OCI-LY1 (cell line): ENCODE data around the gene RERE.

Experiments
- EZH2 ChIP-seq: fragments of 200-600 bp; sonication (generic), shearing (Covaris generic); IDR thresholded peaks from 2 replicates; pipeline ENCODE4 v1.8.0; 2017; ENCODE audit warnings: borderline replicate concordance, mixed run types, mild to moderate bottlenecking, antibody characterized with exemption, low read length, moderate library complexity, mixed read lengths
- TF ChIP-seq, protein P1 (sequence below): fragments of 200-600 bp; sonication (generic), shearing (Covaris generic); IDR thresholded peaks from 2 replicates; pipeline ENCODE4 v1.5.1; 2017; ENCODE audit warnings: mild to moderate bottlenecking, antibody characterized with exemption, low read length, moderate library complexity, mixed read lengths

DNA sequence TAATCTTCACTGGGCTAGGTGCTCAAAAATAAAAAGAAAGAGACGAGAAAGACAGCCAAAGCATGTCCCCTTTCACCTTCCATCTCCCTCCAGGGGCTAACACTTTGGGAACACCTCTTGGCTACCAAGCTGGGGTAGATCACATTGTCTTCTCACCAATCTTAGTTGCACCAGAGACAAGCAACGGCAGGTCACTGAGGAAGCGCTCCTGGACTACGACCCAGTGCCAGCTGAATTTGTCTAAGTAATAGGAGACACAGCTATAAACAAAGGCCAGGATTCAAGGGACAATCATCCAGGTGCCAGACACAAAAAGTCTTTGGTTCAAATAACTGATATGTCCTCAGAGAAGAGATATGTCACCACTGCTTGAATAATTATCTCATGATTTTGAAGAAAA, 399.1 kb downstream of the RERE start:
- TF ChIP-seq, protein P1, sequence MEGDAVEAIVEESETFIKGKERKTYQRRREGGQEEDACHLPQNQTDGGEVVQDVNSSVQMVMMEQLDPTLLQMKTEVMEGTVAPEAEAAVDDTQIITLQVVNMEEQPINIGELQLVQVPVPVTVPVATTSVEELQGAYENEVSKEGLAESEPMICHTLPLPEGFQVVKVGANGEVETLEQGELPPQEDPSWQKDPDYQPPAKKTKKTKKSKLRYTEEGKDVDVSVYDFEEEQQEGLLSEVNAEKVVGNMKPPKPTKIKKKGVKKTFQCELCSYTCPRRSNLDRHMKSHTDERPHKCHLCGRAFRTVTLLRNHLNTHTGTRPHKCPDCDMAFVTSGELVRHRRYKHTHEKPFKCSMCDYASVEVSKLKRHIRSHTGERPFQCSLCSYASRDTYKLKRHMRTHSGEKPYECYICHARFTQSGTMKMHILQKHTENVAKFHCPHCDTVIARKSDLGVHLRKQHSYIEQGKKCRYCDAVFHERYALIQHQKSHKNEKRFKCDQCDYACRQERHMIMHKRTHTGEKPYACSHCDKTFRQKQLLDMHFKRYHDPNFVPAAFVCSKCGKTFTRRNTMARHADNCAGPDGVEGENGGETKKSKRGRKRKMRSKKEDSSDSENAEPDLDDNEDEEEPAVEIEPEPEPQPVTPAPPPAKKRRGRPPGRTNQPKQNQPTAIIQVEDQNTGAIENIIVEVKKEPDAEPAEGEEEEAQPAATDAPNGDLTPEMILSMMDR, result no peak
- no peak for TF ChIP-seq EZH2
